ENCODE measurements around the gene ATXN10.

- no peak for TF ChIP-seq CTCF (IDR thresholded peaks at IDR 0.05)
- no peak for TF ChIP-seq POLR2A (IDR thresholded peaks at IDR 0.05)
These were observed 175.3 kb downstream of the ATXN10 start for GRCh38 chr22:45846952-45847351.

Measured in esophagus squamous epithelium (tissue), 4 donors.